GM19099 (cell line): ENCODE results near the gene OR2AJ1.

ENCODE experiments used
- POLR2A ChIP-seq: IDR thresholded peaks from 3 replicates; pipeline ENCODE4 v1.6.1; 2011; ENCODE audit warnings: low read depth; ENCODE audit not compliant: insufficient read length; ENCODE audit errors: extremely low read depth

Gene OR2AJ1

GRCh38 chr1:247924868-247925267 lies at the start of gene OR2AJ1:
Gene OR2AJ1 (plus strand): TSS chr1:247924889. CDS start chr1:247933769, 8,880 bp downstream.
- TF ChIP-seq POLR2A = no peak

GRCh38 chr1:247883346-247883745 lies 41.3 kb upstream of the OR2AJ1 start:
- TF ChIP-seq POLR2A = no peak

- TF ChIP-seq POLR2A = no peak
Measured at GRCh38 chr1:247884797-247885413, 39.8 kb upstream of the OR2AJ1 start.

DNA sequence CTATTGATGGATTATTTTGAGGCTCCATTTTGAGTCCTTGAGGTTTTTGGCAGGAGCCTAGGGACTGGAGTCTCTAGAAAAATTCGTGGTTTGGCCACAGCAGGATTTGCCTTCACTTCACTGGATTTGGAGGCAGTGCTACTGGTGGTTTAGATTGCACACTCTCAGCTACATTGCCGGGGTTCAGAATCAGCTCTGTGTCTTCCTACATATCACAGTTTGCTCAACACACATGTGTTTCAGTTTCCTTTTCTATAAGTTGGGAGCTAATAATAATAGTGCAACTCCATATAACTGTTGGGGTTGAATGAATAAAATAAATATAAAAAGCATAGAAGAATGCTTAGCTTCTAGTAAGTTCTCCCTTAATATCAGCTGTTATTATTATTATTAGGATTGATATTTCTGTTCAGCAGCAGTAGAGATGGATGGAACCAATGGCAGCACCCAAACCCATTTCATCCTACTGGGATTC lies 29.5 kb upstream of the OR2AJ1 start, which contains the start of gene OR2W3:
Gene OR2W3, plus strand, starts transcription at position 425 of the 475 bp plus-strand sequence. Its CDS starts 0 bp downstream, at position 425.
- TF ChIP-seq POLR2A = no peak

DNA sequence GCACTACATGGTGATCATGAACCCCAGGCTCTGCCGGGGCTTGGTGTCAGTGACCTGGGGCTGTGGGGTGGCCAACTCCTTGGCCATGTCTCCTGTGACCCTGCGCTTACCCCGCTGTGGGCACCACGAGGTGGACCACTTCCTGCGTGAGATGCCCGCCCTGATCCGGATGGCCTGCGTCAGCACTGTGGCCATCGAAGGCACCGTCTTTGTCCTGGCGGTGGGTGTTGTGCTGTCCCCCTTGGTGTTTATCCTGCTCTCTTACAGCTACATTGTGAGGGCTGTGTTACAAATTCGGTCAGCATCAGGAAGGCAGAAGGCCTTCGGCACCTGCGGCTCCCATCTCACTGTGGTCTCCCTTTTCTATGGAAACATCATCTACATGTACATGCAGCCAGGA lies 28.7 kb upstream of the OR2AJ1 start:
- no peak for TF ChIP-seq POLR2A

DNA sequence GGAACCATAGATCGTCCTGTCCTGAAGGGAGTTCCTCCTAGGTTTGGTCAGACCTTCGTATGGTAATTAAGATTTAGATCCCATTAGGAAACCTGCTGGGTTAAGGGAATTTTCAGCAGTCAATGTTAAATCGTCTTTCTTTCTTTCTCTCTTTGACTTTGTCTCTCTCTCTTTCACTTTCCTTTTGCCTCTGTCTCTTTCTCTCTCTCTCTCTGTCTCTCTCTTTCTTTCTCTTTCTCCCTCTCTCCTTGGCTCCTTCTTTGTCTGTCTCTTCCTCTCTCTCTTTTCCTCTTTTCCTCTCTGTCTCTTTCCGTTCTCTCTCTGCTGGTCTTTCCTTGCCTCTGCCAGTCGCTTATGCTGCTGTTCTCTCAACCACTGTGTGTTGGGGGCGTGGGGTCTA lies 20.6 kb upstream of the OR2AJ1 start:
- TF ChIP-seq POLR2A = no peak

DNA sequence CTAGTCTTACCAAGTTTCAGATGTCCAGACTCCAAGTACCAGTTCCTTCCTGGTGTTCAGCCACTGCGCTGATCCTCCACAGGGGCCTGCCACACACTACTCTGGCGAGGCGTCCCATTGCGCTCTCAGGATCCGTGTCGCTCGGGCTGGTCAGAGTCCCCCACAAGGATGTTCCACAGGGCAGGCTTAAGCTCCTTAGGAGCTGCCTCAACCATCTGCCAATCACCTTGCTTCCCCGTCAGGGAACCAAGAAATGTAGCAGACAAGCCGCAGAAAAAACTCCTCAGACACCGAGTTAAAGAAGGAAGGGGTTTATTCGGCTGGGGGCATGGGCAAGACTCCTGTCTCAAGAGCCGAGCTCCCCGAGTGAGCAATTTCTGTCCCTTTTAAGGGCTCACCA lies 19.5 kb upstream of the OR2AJ1 start:
- TF ChIP-seq POLR2A = no peak

DNA sequence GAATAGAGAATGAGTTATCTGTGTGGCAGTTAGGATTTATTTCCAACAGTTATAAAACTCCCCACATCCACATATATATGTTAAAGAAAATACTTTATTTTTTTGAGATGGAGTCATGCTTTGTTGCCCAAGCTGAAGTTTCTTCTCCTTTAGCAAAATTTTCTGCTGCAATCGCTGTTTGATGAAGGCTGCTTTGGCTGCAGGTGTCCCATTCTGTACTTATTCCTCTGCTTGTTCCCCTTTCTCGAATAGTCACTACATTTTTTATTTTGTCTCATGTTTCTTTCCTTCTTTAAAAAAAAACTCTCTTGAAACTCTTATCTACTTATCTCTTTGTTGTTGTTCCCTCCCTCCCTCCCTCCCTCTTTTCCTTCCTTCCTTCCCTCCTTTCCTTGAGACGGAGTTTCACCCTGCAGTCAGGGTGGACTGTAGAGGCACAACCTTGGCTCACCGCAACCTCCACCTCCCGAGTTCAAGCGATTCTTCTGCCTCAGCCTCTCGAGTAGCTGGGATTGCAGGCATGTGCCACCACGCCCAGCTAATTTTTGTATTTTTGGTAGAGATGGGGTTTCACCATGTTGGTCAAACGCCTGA lies 18.7 kb upstream of the OR2AJ1 start:
- TF ChIP-seq POLR2A = no peak

DNA sequence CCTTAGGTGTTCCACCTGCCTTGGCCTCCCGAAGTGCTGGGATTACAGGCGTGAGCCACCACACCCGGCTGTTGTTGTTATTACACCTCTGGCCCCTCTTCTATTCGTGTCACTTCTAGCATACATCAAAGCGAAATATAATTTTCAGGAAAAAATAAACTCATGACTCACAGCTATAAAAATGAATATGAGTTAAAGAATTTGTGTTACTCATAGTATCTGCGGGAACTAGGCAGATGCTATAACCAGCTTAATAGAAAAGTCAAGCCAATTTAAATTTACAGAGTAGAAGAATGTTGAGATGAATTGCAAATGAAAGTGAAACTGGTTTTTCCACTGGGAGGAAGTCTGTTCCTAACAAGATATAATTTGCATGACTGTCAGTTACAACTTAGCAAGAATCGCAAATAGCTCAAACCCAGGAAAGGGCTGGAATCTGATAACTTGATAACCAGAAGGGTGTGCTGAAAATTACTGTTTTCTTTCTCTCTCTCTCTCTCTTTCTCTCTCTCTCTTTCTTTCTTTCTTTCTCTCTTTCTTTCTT lies 18.1 kb upstream of the OR2AJ1 start:
- no peak for TF ChIP-seq POLR2A

GRCh38 chr1:247908766-247909165 lies 15.9 kb upstream of the OR2AJ1 start:
- TF ChIP-seq POLR2A = no peak

DNA sequence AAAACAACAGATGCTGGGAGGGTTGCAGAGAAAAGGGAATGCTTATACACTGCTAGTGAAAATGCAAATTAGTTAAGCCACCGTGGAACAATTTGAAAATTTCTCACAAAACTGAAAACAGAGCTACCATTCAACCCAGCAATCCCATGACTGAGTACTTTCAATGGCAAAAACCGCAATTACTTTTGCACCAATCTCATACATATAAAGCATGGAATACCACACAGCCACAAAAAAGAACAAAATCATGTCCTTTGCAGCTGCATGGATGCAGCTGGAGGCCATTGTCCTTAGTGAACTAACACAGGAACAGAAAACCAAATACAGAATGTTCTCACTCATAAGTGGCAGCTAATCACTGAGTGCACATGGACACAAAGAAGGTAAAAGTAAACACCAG lies 10.9 kb upstream of the OR2AJ1 start:
- TF ChIP-seq POLR2A = no peak

- TF ChIP-seq POLR2A = no peak
Measured at GRCh38 chr1:247914941-247915662, 9.6 kb upstream of the OR2AJ1 start.

- TF ChIP-seq POLR2A = no peak
Measured at GRCh38 chr1:247919952-247920351, 4.7 kb upstream of the OR2AJ1 start, which contains the start of gene OR2T8. Gene OR2T8 (plus strand): TSS chr1:247920252. CDS start chr1:247921018, 766 bp downstream.

DNA sequence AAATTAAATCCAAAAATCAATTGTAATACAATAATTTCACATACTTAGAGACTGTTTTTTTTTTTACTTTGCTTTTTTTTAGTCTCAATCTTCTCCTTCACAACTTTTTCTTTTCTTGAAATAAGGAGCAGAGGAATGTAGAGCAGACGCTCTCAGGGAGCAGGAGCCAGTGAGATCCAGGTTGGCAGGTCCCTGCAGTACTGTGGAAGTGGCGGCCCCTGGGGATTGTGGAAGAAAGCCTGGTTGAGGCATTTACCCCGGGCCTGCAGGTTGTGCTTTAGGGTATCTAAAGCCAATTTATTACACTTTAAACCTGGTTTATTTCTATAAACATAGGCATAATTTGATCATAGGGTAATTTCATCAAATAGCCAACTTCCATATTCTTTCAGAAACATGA lies 748 bp upstream of the OR2AJ1 start:
- TF ChIP-seq POLR2A = no peak

DNA sequence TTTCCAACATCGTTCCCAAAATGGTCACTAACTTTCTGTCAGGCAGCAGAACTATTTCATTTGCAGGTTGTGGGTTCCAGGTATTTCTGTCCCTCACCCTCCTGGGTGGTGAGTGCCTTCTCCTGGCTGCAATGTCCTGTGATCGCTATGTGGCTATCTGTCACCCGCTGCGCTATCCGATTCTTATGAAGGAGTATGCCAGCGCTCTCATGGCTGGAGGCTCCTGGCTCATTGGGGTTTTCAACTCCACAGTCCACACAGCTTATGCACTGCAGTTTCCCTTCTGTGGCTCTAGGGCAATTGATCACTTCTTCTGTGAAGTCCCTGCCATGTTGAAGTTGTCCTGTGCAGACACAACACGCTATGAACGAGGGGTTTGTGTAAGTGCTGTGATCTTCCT lies 9.3 kb downstream of the OR2AJ1 start:
- no peak for TF ChIP-seq POLR2A

DNA sequence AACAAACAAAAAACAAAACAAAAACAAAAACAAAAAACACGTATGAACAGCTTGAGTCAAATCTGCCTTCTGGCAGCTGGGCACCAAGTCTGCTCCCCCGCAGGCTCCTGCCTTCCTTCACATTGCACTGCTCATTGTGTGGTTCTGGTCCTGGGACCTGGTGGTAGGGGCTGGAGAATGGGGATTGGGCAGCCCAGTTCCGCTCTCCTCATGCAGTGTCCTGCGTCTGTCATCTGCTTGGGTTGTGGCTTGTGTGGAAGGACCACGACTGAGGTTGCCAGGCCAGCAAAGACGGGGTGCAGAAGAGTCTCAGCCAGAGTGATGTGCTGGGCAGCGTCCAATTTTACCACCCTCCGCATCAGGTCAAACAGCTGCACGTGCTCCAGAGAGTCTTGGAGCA lies 11.1 kb downstream of the OR2AJ1 start:
- TF ChIP-seq POLR2A = no peak

DNA sequence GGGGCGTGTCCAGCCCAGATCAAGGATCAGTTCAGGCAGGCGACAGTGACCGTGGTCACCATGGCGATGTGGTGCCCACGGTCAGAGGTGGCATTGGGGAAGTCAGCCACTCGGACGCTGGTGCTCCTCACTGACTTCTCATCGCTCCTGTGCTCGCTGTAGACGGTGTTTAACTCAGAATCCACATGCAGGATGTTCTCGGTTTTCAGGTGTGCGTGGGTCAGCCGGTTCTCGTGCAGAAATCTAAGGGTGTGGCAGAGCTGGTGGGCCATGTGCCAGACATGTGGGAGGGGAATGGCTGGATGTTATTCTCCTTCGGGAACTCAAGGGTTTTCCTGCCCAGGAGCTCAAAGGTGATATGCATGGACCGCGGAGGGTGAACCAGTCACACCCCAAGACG lies 11.7 kb downstream of the OR2AJ1 start:
- no peak for TF ChIP-seq POLR2A
